Heart left ventricle (tissue), 16 donors: ENCODE results near the gene CDC123. TPM values are rescaled to one million over a fixed set of nuclear protein-coding genes. Genes with fewer than 3 reads are reported as not detected.

ENCODE experiments used
- ATAC-seq, 4 donors: fragments of 200-7000 bp; cut with Tn5 transposase; one replicate each; pipeline ENCODE4 v1.9.1; 2020 to 2022; ENCODE audit warnings: moderate library complexity in 4 of 4, mild to moderate bottlenecking in 3 of 4, moderate number of reproducible peaks in 1 of 4
- DNase-seq, 5 donors: peaks; one replicate each; pipeline ENCODE4 v3.0.0-alpha.2; 2020
- H3K27ac ChIP-seq, 12 donors: fragments of 200-600 bp; sonication (generic) in 4 of 12; one replicate each; pipeline versions ENCODE4 v1.5.0 to v1.8.0; 2016 to 2022; ENCODE audit warnings: mild to moderate bottlenecking in 2 of 12
- H3K27me3 ChIP-seq, 9 donors: fragments of 200-600 bp; sonication (generic) in 2 of 9; one replicate each; pipeline versions ENCODE4 v1.5.1 to v1.8.0; 2016 to 2022; ENCODE audit warnings: mild to moderate bottlenecking in 3 of 9
- H3K36me3 ChIP-seq, 9 donors: fragments of 200-600 bp; sonication (generic) in 2 of 9; one replicate each; pipeline versions ENCODE4 v1.5.0 to v1.8.0; 2018 to 2022; ENCODE audit warnings: mild to moderate bottlenecking in 2 of 9
- H3K4me1 ChIP-seq, 12 donors: fragments of 200-600 bp; sonication (generic) in 4 of 12; one replicate each; pipeline versions ENCODE4 v1.5.0 to v1.8.0; 2016 to 2022; ENCODE audit warnings: mild to moderate bottlenecking in 3 of 12
- H3K4me3 ChIP-seq, 12 donors: fragments of 200-600 bp; sonication (generic) in 4 of 12; one replicate each; pipeline versions ENCODE4 v1.5.0 to v1.8.0; 2017 to 2022; ENCODE audit warnings: mild to moderate bottlenecking in 9 of 12, moderate library complexity in 4 of 12
- H3K9me3 ChIP-seq, 12 donors: fragments of 200-600 bp; sonication (generic) in 4 of 12; one replicate each; pipeline versions ENCODE4 v1.5.0 to v1.8.0; 2016 to 2022; ENCODE audit warnings: mild to moderate bottlenecking in 1 of 12
- POLR2A ChIP-seq, 2 donors: fragments of 450-650 bp; IDR thresholded peaks; one replicate each; pipeline ENCODE4 v1.6.1; 2017; ENCODE audit warnings: antibody characterized with exemption in 2 of 2, mild to moderate bottlenecking in 2 of 2, moderate library complexity in 2 of 2
- WGBS, 4 donors: extraction: QIAGEN DNeasy Blood & Tissue Kit in 2 of 4; methylation state at CpG; one replicate each; pipeline versions ENCODE4 v1.1.5 to v1.1.7; 2013 to 2018; 5-methylcytosine and 5-hydroxymethylcytosine counted together
- intact Hi-C, 10 donors: fragments of 100-400 bp; cut with DNase I; formaldehyde crosslinking; loops; one replicate each; pipeline versions ENCODE4 v1.11.1 to v1.14.2; 2022
- polyA plus RNA-seq, 2 donors: library from polyadenylated mRNA; stranded (reverse); fragments of 200-250 nt; gene quantifications; one replicate each; pipeline ENCODE4 v1.2.3, GENCODE V29; 2013
- total RNA-seq, 9 donors: library from RNA; depleted of rRNA in 2 of 9; stranded (reverse); fragments of >200 nt in 2 of 9; fragmentation: NEBNext Ultra II Directional in 3 of 9; extraction: Animal tissue kit (Norgen Biotek cat#: 25700) in 3 of 9; gene quantifications; one replicate each; pipeline versions ENCODE4 v1.1.0 to v1.2.4, GENCODE V29; 2016 to 2023
- TF ChIP-seq, protein P1 (sequence below), 12 donors: fragments of 200-600 bp; sonication (generic) in 4 of 12; IDR thresholded peaks; one replicate each; pipeline versions ENCODE4 v1.5.0 to v1.8.0; 2018 to 2022; ENCODE audit warnings: antibody characterized with exemption in 12 of 12, mild to moderate bottlenecking in 5 of 12
- donor health status: ischemic (EF 13 %, LVEDD 7.1; RV severe dilation, severe dysfunction).
- donor health status: healthy with polysubstance abuse.
- donor health status: DM: no; HTN: yes; CAD: no.
- donor health status: DM: no; HTN: no; CAD: no.
- donor health status: ischemic (EF 25% LVEDD 6.9; RV normal size, moderate dysfunction).
- donor health status: ischemic (EF 25% LVEDD 5.7; RV mildly dilated, moderate dysfunction).
- donor health status: healthy.
- donor health status: DM: yes; HTN: yes; CAD: no.
- donor health status: ischemic (EF 35%, LVEDD 5.7; RV mildly dilated, moderate dysfunction).
- donor health status: nonischemic (EF 11% LVEDD 7.7; RV severe dilation, severe dysfunction).
- donor health status: DM: yes; HTN: yes; CAD: no.
- donor health status: PGD.
- donor health status: ischemic (EF 29% LVEDD 5.4; RV normal size, mild dysfunction).
- donor health status: nonischemic (EF 23%, LVEDD 6.1; RV moderate dilation, normal function).

CDC123 gene
- total and polyA plus RNA-seq, 11 donors = 21.9 to 66.3 (median 52.7) TPM

GRCh38 chr10:12205082-12205481 is 9.1 kb downstream of the CDC123 start:
- TF ChIP-seq, protein P1, sequence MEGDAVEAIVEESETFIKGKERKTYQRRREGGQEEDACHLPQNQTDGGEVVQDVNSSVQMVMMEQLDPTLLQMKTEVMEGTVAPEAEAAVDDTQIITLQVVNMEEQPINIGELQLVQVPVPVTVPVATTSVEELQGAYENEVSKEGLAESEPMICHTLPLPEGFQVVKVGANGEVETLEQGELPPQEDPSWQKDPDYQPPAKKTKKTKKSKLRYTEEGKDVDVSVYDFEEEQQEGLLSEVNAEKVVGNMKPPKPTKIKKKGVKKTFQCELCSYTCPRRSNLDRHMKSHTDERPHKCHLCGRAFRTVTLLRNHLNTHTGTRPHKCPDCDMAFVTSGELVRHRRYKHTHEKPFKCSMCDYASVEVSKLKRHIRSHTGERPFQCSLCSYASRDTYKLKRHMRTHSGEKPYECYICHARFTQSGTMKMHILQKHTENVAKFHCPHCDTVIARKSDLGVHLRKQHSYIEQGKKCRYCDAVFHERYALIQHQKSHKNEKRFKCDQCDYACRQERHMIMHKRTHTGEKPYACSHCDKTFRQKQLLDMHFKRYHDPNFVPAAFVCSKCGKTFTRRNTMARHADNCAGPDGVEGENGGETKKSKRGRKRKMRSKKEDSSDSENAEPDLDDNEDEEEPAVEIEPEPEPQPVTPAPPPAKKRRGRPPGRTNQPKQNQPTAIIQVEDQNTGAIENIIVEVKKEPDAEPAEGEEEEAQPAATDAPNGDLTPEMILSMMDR (IDR thresholded peaks at IDR 0.05) = no peak
- TF ChIP-seq POLR2A (IDR thresholded peaks at IDR 0.05) = no peak
- Histone ChIP-seq H3K36me3 (peaks cover 0 to 88% (median 54%) of the 10 kb centered on the region in 9 donors), H3K27ac (no peak overlapping the region), H3K9me3 (peaks cover 0 to 7% (median 0%) of the 10 kb centered on the region in 12 donors), H3K4me1 (no peaks in the 10 kb centered on the region), H3K4me3 (no peak overlapping the region), H3K27me3 (no peaks in the 10 kb centered on the region)
- intact Hi-C loops = no loop called here
- DNase-seq = no peak
- 91 to 96% (median 94%) methylated on average over 3 of the region's 3 CpGs for WGBS, 4 donors
- ATAC-seq = no peak

DNA sequence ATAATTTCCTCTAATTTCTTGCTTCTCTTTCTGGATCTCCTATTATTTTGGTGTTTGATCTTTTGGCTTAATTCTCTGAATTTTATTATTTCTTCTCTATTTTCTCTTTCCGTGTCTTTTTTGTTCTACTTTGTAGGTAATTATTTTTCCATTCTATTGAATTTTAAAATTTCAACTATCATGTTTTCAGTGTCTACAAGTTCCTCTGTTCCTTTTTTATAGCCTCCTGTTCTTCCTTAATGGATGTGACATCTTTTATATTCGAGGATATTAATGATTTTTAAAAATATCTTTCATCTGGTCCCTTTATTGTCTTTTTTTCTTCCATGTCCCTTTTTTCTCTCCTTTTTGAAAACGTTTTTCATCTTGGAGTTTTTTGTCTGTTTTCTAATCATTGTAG is 11.1 kb downstream of the CDC123 start:
- TF ChIP-seq POLR2A (IDR thresholded peaks at IDR 0.05) = no peak
- TF ChIP-seq, protein P1 (IDR thresholded peaks at IDR 0.05) = no peak
- ATAC-seq (no peak), DNase-seq (no peak)
- Histone ChIP-seq H3K4me1 (no peaks in the 10 kb centered on the region), H3K9me3 (peaks cover 0 to 7% (median 0%) of the 10 kb centered on the region in 12 donors), H3K27me3 (no peaks in the 10 kb centered on the region), H3K27ac (no peak overlapping the region), H3K4me3 (no peak overlapping the region), H3K36me3 (peaks cover 0 to 88% (median 59%) of the 10 kb centered on the region in 9 donors)
- intact Hi-C loops = no loop called here
- 82 to 92% (median 86%) methylated on average over 3 of the region's 3 CpGs for WGBS, 4 donors

GRCh38 chr10:12208460-12208859 is 12.5 kb downstream of the CDC123 start:
- ATAC-seq = no peak
- TF ChIP-seq, protein P1 (IDR thresholded peaks at IDR 0.05) = no peak
- TF ChIP-seq POLR2A (IDR thresholded peaks at IDR 0.05) = no peak
- Histone ChIP-seq H3K36me3 (peaks cover 0 to 88% (median 59%) of the 10 kb centered on the region in 9 donors), H3K4me3 (no peak overlapping the region), H3K27ac (no peak overlapping the region), H3K4me1 (no peaks in the 10 kb centered on the region), H3K9me3 (peaks cover 0 to 7% (median 0%) of the 10 kb centered on the region in 12 donors), H3K27me3 (no peaks in the 10 kb centered on the region)
- no peak for DNase-seq
- WGBS, 4 donors = 94 to 96% (median 95%) methylated on average over 5 of the region's 5 CpGs
- intact Hi-C loops = no loop called here

DNA sequence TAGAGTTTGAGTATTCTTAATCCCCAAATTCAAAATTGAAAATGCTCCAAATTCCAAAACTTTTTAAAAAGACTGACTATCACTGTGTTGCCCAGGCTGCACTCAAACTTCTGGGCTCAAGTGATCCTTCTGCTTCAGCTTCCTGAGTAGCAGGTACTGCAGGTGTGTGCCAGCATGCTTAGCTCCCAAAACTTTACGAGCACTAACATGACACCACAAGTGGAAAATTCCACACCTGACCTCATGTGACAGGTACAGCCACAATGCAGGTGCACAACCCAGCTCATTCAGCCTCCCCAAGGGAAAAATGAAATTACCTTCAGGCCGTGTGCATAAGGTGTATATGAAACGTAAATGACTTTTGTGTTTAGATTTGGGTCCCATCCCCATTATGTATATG is 16.5 kb downstream of the CDC123 start:
- WGBS, 4 donors = 92 to 97% (median 94%) methylated on average over 3 of the region's 3 CpGs
- Histone ChIP-seq H3K4me3 (no peak overlapping the region), H3K9me3 (no peaks in the 10 kb centered on the region), H3K36me3 (peaks cover 0 to 82% (median 66%) of the 10 kb centered on the region in 9 donors), H3K4me1 (peaks cover 0 to 21% (median 10%) of the 10 kb centered on the region in 12 donors), H3K27ac (no peak overlapping the region), H3K27me3 (no peaks in the 10 kb centered on the region)
- DNase-seq (no peak), ATAC-seq (no peak)
- intact Hi-C loops = loop anchor here in 1 of 10 donors (10.0 kb wide), 1 partner anchor 442 kb away; no protein-coding TSS in a partner anchor
- TF ChIP-seq, protein P1 (IDR thresholded peaks at IDR 0.05) = no peak
